B cell (primary cell): Measurements from ENCODE around the gene SARS2. TPM values are rescaled to one million over a fixed set of nuclear protein-coding genes. Genes with fewer than 3 reads are reported as not detected.
A peak's percentile ranks its signal among the peaks of the same experiment; 100 is the strongest.

Experiments used
- ATAC-seq: fragments of 200-7000 bp; cut with Tn5 transposase; one replicate; pipeline ENCODE4 v1.10.0; 2021; ENCODE audit warnings: low read depth, mild to moderate bottlenecking, moderate number of reproducible peaks, moderate library complexity
- CTCF ChIA-PET: fragments of 350-600 bp; sonication (Branson Sonifier 250); formaldehyde crosslinking; loops from one replicate; lab custom pipeline; 2021; ENCODE audit warnings: antibody characterized with exemption, inconsistent platforms; lab: Charles Lee
- POLR2A ChIA-PET: fragments of 350-600 bp; sonication (Branson Sonifier 250); formaldehyde crosslinking; loops from one replicate; lab custom pipeline; 2021; ENCODE audit warnings: antibody characterized with exemption; lab: Charles Lee
- DNase-seq: peaks from one replicate; pipeline ENCODE4 v3.0.0; 2013
- H2AFZ ChIP-seq: 2 replicates; pipeline ENCODE4 v1.6.1; 2012; ENCODE audit warnings: mild to moderate bottlenecking, low read depth, low read length; ENCODE audit not compliant: insufficient read depth, poor library complexity, severe bottlenecking
- H3K27ac ChIP-seq, 2 donors: 1 replicate in 1 of 2; 2 replicates in 1 of 2; pipeline ENCODE4 v1.5.1; 2012 to 2013; ENCODE audit warnings: low read length in 2 of 2, mild to moderate bottlenecking in 2 of 2, moderate library complexity in 1 of 2
- H3K27me3 ChIP-seq, 4 experiments: fragments of 200-600 bp in 1 of 4; sonication (generic) in 1 of 4; replicated peaks in 1 of 4; 1 replicate in 2 of 4; 2 replicates in 2 of 4; pipeline versions ENCODE4 v1.6.1 to v1.7.0; 2013 to 2016; ENCODE audit warnings: low read length in 3 of 4, mild to moderate bottlenecking in 2 of 4, mixed read lengths in 1 of 4, moderate library complexity in 1 of 4; ENCODE audit not compliant: insufficient read depth in 4 of 4, control insufficient read depth in 3 of 4; ENCODE audit errors: control extremely low read depth in 1 of 4
- H3K36me3 ChIP-seq, 2 experiments: replicated peaks in 1 of 2; 1 replicate in 1 of 2; 2 replicates in 1 of 2; pipeline versions ENCODE4 v1.6.1 to v1.7.1; 2013; ENCODE audit warnings: low read length in 1 of 2; ENCODE audit not compliant: insufficient read depth in 2 of 2, control insufficient read depth in 1 of 2; ENCODE audit errors: control extremely low read depth in 1 of 2, extremely low read depth in 1 of 2
- H3K4me1 ChIP-seq, 2 donors: fragments of 200-600 bp in 1 of 2; sonication (generic) in 1 of 2; 1 replicate in 1 of 2; 2 replicates in 1 of 2; pipeline versions ENCODE4 v1.5.1 to v1.6.1; 2013 to 2017; ENCODE audit warnings: low read length in 2 of 2; ENCODE audit not compliant: control insufficient read depth in 2 of 2, insufficient read depth in 2 of 2
- H3K4me2 ChIP-seq: replicated peaks from 2 replicates; pipeline ENCODE3; 2012; ENCODE audit warnings: mild to moderate bottlenecking, low read depth, low read length; ENCODE audit not compliant: poor library complexity, severe bottlenecking
- H3K4me3 ChIP-seq, 5 experiments: fragments of 200-600 bp in 1 of 5; sonication (generic) in 1 of 5; 1 replicate in 3 of 5; 2 replicates in 2 of 5; pipeline versions ENCODE4 v1.5.1 to v1.7.0; 2011 to 2016; ENCODE audit warnings: low read length in 4 of 5, mild to moderate bottlenecking in 4 of 5, low read depth in 2 of 5, control low read depth in 1 of 5, moderate library complexity in 1 of 5; ENCODE audit not compliant: insufficient read depth in 1 of 5; ENCODE audit errors: control extremely low read depth in 1 of 5, extremely low read depth in 1 of 5
- H3K79me2 ChIP-seq: fragments of 200-600 bp; sonication (generic); one replicate; pipeline ENCODE4 v1.6.0; 2016; ENCODE audit warnings: low read length; ENCODE audit not compliant: control insufficient read depth, insufficient read depth
- H3K9ac ChIP-seq: fragments of 200-600 bp; sonication (generic); 2 replicates; pipeline ENCODE4 v1.6.1; 2017; ENCODE audit warnings: mild to moderate bottlenecking, low read length, moderate library complexity
- H3K9me3 ChIP-seq, 3 donors: one replicate each; pipeline versions ENCODE4 v1.6.1 to v1.7.1; 2013; ENCODE audit warnings: low read length in 2 of 3; ENCODE audit not compliant: control insufficient read depth in 2 of 3, insufficient read depth in 1 of 3; ENCODE audit errors: control extremely low read depth in 1 of 3
- H4K20me1 ChIP-seq: 2 replicates; pipeline ENCODE4 v1.6.0; 2012; ENCODE audit warnings: mild to moderate bottlenecking, low read length; ENCODE audit not compliant: insufficient read depth, control insufficient read depth, poor library complexity, severe bottlenecking
- H3K27ac Mint-ChIP-seq: one replicate; pipeline ENCODE4 v1.8.0; 2021; ENCODE audit warnings: mixed read lengths
- H3K27me3 Mint-ChIP-seq: one replicate; pipeline ENCODE4 v1.8.0; 2021; ENCODE audit warnings: mixed read lengths
- H3K4me1 Mint-ChIP-seq: one replicate; pipeline ENCODE4 v1.8.0; 2021; ENCODE audit warnings: mixed read lengths
- H3K4me3 Mint-ChIP-seq: one replicate; pipeline ENCODE4 v1.8.0; 2021; ENCODE audit warnings: mixed read lengths
- H3K9me3 Mint-ChIP-seq: one replicate; pipeline ENCODE4 v1.8.0; 2022; ENCODE audit warnings: mixed read lengths; ENCODE audit not compliant: insufficient read depth
- CTCF ChIP-seq: fragments of 200-600 bp; IDR thresholded peaks from one replicate; pipeline ENCODE4 v1.8.0; 2022; ENCODE audit warnings: antibody characterized with exemption, mild to moderate bottlenecking
- EZH2 ChIP-seq: IDR thresholded peaks from 2 replicates; pipeline ENCODE4 v1.6.1; 2012; ENCODE audit warnings: borderline replicate concordance, low read depth, mild to moderate bottlenecking, moderate library complexity, low read length; ENCODE audit not compliant: insufficient read depth, poor library complexity, severe bottlenecking
- WGBS: methylation state at CpG from one replicate; pipeline ENCODE4 v1.1.5; 2013; ENCODE audit warnings: missing lambda C conversion rate; ENCODE audit not compliant: insufficient coverage; 5-methylcytosine and 5-hydroxymethylcytosine counted together
- intact Hi-C: fragments of 100-400 bp; cut with micrococcal nuclease; formaldehyde crosslinking; loops from one replicate; pipeline ENCODE4 v1.10.0; 2022
- polyA plus RNA-seq: library from polyadenylated mRNA; depleted of rRNA; stranded (reverse); fragments of >200 nt; gene quantifications from 2 replicates; pipeline ENCODE4 v1.2.3, GENCODE V29; 2012
- total RNA-seq, 2 donors: library from RNA; stranded (reverse); fragments of 120-200 nt in 1 of 2; gene quantifications; 1 replicate in 1 of 2; 2 replicates in 1 of 2; pipeline versions ENCODE4 v1.2.3 to v1.2.4, GENCODE V29; 2013 to 2022

Gene SARS2
- total and polyA plus RNA-seq, 2 donors (not counting 1 experiment from before 2014, with no cell fraction given), result 38.1 to 65.9 TPM

- 78% methylated on average over 4 of the region's 4 CpGs for WGBS
- no peaks in the 10 kb centered on the region for H3K79me2 ChIP-seq
- no peak overlapping the region for H3K9ac ChIP-seq
- Mint-ChIP-seq H3K4me3 (no peak overlapping the region), H3K9me3 (no peaks in the 10 kb centered on the region), H3K4me1 (peaks cover 12% of the 10 kb centered on the region), H3K27me3 (peaks cover 28% of the 10 kb centered on the region), H3K27ac (no peak overlapping the region)
- DNase-seq (no peak), ATAC-seq (no peak)
- intact Hi-C loops, result no loop called here
- H3K4me1 ChIP-seq, result peaks cover 10 to 12% of the 10 kb centered on the region in 2 donors
- no peaks in the 10 kb centered on the region for H4K20me1 ChIP-seq
- H3K27me3 ChIP-seq, result peaks cover 0 to 19% (median 2%) of the 10 kb centered on the region in 4 experiments
- CTCF ChIA-PET, result interaction anchor here (0.9 kb wide), 1 partner anchor 20 kb away, joined by 3 read pairs; no protein-coding TSS in a partner anchor
- no peak overlapping the region for H3K4me2 ChIP-seq
- H3K9me3 ChIP-seq, result peaks cover 0 to 9% (median 0%) of the 10 kb centered on the region in 3 donors
- H2AFZ ChIP-seq, result no peak overlapping the region
- no peak for TF ChIP-seq CTCF
- no peak for TF ChIP-seq EZH2
- no peaks in the 10 kb centered on the region for H3K36me3 ChIP-seq
- POLR2A ChIA-PET, result no interaction called here
- no peak overlapping the region for H3K27ac ChIP-seq
- no peak overlapping the region for H3K4me3 ChIP-seq
Observed at GRCh38 chr19:38953677-38954076, 23.1 kb upstream of the SARS2 start.

GRCh38 chr19:38952395-38953165 lies 22.0 kb upstream of the SARS2 start:
- DNase-seq (peak; percentile 52), ATAC-seq (no peak)
- TF ChIP-seq CTCF (peak; percentile 45), EZH2 (no peak)
- POLR2A ChIA-PET, result no interaction called here
- peaks cover 10 to 12% of the 10 kb centered on the region in 2 donors for H3K4me1 ChIP-seq
- H3K79me2 ChIP-seq, result no peaks in the 10 kb centered on the region
- H3K36me3 ChIP-seq, result no peaks in the 10 kb centered on the region
- no peak overlapping the region for H2AFZ ChIP-seq
- intact Hi-C loops, result no loop called here
- H3K9me3 Mint-ChIP-seq, result no peaks in the 10 kb centered on the region
- H3K4me3 Mint-ChIP-seq, result no peak overlapping the region
- peaks cover 0 to 9% (median 0%) of the 10 kb centered on the region in 3 donors for H3K9me3 ChIP-seq
- no peak overlapping the region for H3K27ac ChIP-seq
- no peak overlapping the region for H3K4me2 ChIP-seq
- H3K27me3 ChIP-seq, result peaks cover 0 to 23% (median 2%) of the 10 kb centered on the region in 4 experiments
- CTCF ChIA-PET, result interaction anchor here (0.7 to 1.5 kb wide), 6 partner anchors 9 to 549 kb away, joined by 3 to 6 read pairs (median 5); partner anchors contain the start of gene FAM98C
- H3K4me3 ChIP-seq, result no peak overlapping the region
- no peak overlapping the region for H3K27ac Mint-ChIP-seq
- peaks cover 34% of the 10 kb centered on the region for H3K27me3 Mint-ChIP-seq
- no peaks in the 10 kb centered on the region for H4K20me1 ChIP-seq
- no peak overlapping the region for H3K9ac ChIP-seq
- 57% methylated on average over 10 of the region's 13 CpGs for WGBS
- peaks cover 12% of the 10 kb centered on the region for H3K4me1 Mint-ChIP-seq
